ENCODE measurements around the gene EP300.
"Not testable (repeated sequence)": the region's sequence is repeated elsewhere in the genome, so short reads cannot be mapped to it uniquely, and the experiment has no call there.

Gene EP300

GRCh38 chr22:41157083-41157482 lies 64.7 kb downstream of the EP300 start:
- DNase-seq: no peak

- no peak for DNase-seq
These were observed 76.8 kb downstream of the EP300 start for GRCh38 chr22:41169157-41169556.

- no peak for DNase-seq
These were observed 79.6 kb downstream of the EP300 start for GRCh38 chr22:41171996-41172395.

GRCh38 chr22:41175546-41175945 lies 83.2 kb downstream of the EP300 start:
- DNase-seq: no peak

- DNase-seq: no peak
These were observed 84.7 kb downstream of the EP300 start for GRCh38 chr22:41177040-41177621.

- DNase-seq: no peak
These were observed 85.4 kb downstream of the EP300 start for GRCh38 chr22:41177622-41178424.

GRCh38 chr22:41178425-41178975 lies 86.1 kb downstream of the EP300 start:
- no peak for DNase-seq

GRCh38 chr22:41180362-41180761 lies 88.0 kb downstream of the EP300 start:
- not testable (repeated sequence) for DNase-seq

- DNase-seq: no peak
These were observed 88.5 kb downstream of the EP300 start for GRCh38 chr22:41180926-41181325.

GRCh38 chr22:41181349-41182241 lies 89.2 kb downstream of the EP300 start:
- DNase-seq: peak; percentile 48 to 72 (median 64)

GRCh38 chr22:41184679-41185078 lies 92.3 kb downstream of the EP300 start:
- DNase-seq: no peak

GRCh38 chr22:41191467-41191866 lies 99.1 kb downstream of the EP300 start:
- no peak for DNase-seq

GRCh38 chr22:41193829-41194228 lies 101.4 kb downstream of the EP300 start:
- DNase-seq: no peak

GRCh38 chr22:41197038-41197972 lies 104.9 kb downstream of the EP300 start:
- DNase-seq: peak; percentile 84 to 95 (median 89)

GRCh38 chr22:41198027-41198580 lies 105.7 kb downstream of the EP300 start:
- DNase-seq: peak; percentile 31 to 56 (median 40)

- peak in 3 of 4 experiments; percentile 14 to 25 (median 21) for DNase-seq
These were observed 108.7 kb downstream of the EP300 start for GRCh38 chr22:41201141-41201540.

GRCh38 chr22:41203118-41203517 lies 110.7 kb downstream of the EP300 start:
- DNase-seq: no peak

GRCh38 chr22:41204066-41204465 lies 111.7 kb downstream of the EP300 start:
- no peak for DNase-seq

- DNase-seq: peak; percentile 96 to 97 (median 96)
These were observed 112.9 kb downstream of the EP300 start, which contains the start of gene L3MBTL2 for GRCh38 chr22:41204992-41205900. Gene L3MBTL2, plus strand, starts transcription at chr22:41205312. Its CDS starts 51 bp downstream, at chr22:41205363.

GRCh38 chr22:41206719-41207118 lies 114.3 kb downstream of the EP300 start:
- DNase-seq: no peak
